Astrocyte of the cerebellum (primary cell): Measurements from ENCODE around the gene MOSMO.

ENCODE experiments used
- DNase-seq: peaks from one replicate; pipeline ENCODE4 v3.0.0-alpha.2; 2011; ENCODE audit warnings: low read depth
- H3K4me3 ChIP-seq: 2 replicates; pipeline ENCODE4 v1.5.1; 2011; ENCODE audit warnings: mild to moderate bottlenecking, low read depth, low read length, moderate library complexity
- in situ Hi-C: cut with HindIII; loops from 2 replicates; pipeline ENCODE4 v1.10.0; 2017; ENCODE audit warnings: low sequenced_read_pairs
- TF ChIP-seq, protein P1 (sequence below): IDR thresholded peaks from 2 replicates; pipeline ENCODE4 v1.5.1; 2012; ENCODE audit warnings: low read length, low read depth, moderate library complexity, mild to moderate bottlenecking; ENCODE audit errors: missing control alignments

The MOSMO gene

DNA sequence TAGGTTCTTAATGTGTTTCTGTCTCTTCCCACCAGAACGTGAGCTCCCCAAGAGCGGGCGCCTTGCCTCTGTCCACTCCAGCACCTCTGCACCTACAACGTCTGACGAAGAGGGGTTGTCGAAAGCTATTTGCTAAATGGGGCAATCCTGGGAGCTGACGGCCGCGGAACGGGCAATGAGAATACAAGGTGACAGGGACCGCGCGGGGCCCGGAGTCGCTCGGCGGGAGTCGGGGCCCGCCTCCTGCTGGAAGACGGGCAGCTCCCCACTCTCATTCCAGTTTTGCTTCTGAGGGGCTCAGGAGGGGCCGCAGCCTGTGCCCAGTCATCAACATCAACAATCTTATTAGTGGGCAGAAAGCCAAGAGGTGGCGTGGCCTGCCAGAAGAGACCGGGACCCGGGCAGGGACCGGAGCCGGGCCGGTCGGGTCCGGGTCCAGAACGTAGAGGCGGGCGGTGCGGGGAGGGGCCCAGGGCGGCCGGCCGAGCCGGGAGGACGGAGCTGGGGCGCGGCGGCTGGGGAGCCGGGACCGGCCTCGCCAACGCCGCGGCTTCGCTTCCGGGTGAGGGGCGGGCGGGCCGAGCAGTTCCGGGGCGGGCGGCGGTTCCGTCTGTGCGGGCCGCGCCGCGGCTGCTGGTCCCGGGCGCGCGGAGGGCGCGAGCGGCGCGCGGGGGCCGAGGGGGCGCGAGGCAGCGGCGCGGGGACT lies at the start of gene MOSMO:
TSS of gene MOSMO (plus strand) at position 603 of the 706 bp plus-strand sequence. CDS start 191 bp downstream, outside the sequence.
- DNase-seq = peak; percentile 18
- in situ Hi-C loops = no loop called here
- TF ChIP-seq, protein P1, sequence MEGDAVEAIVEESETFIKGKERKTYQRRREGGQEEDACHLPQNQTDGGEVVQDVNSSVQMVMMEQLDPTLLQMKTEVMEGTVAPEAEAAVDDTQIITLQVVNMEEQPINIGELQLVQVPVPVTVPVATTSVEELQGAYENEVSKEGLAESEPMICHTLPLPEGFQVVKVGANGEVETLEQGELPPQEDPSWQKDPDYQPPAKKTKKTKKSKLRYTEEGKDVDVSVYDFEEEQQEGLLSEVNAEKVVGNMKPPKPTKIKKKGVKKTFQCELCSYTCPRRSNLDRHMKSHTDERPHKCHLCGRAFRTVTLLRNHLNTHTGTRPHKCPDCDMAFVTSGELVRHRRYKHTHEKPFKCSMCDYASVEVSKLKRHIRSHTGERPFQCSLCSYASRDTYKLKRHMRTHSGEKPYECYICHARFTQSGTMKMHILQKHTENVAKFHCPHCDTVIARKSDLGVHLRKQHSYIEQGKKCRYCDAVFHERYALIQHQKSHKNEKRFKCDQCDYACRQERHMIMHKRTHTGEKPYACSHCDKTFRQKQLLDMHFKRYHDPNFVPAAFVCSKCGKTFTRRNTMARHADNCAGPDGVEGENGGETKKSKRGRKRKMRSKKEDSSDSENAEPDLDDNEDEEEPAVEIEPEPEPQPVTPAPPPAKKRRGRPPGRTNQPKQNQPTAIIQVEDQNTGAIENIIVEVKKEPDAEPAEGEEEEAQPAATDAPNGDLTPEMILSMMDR = no peak
- peak within 1 kb of the TSS; percentile 86 for H3K4me3 ChIP-seq

DNA sequence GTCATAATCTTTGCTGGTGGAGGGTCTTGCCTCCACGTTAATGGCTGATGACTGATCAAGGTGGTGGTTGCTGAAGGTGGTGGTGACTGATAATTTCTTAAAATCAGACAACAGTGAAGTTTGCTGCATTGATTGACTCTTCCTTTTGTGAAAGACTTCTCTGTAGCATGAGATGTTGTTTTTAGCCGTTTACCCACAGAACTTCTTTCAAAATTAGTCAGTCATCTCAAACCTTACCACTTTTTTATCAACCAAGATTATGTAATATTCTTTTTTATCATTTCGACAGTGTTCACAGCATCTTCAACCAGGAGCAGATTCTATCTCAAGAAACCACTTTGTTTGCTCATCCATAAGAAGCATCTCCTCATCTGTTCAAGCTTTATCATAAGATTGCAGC lies 48.9 kb upstream of the MOSMO start:
- no peak overlapping the region for H3K4me3 ChIP-seq
- TF ChIP-seq, protein P1 = no peak
- in situ Hi-C loops = no loop called here
- no peak for DNase-seq

DNA sequence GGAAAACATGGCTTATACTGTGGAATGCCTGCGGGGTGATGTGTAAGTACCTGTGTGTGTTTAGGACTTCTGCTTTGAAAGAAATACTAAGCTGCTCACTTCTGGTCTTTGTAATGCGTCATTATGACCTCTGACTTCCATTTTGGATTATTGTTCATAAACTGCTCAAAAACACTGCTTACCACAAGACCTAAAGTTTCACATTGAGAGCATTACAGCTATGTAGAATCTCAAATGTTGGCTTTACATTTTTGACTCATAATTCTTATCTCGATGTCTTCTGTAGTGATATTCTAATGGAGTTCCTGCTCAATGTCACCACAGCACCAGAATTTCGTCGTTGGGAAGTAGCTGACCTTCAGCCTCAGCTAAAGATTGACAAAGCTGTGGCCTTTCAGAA lies 45.4 kb upstream of the MOSMO start:
- DNase-seq = no peak
- no peak overlapping the region for H3K4me3 ChIP-seq
- in situ Hi-C loops = no loop called here
- TF ChIP-seq, protein P1 = no peak

DNA sequence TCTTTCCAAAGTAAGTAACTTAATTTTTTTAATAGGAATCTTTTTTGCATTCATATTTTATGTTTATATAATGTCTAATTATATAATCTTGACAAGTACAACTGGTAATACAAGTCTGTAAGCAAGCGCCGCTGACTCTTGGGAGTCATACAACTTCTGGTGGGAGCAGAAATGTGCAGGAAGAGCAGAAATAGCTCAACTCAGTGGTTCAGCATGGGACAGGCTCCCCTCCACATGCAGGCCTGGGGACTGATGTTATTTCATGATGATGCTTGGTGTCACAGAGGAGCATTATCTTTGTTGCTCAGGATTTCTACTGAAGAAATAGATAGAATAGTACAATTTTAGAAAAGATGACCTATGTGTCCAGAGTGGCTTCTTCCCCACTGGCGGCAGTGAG lies 44.0 kb upstream of the MOSMO start:
- no peak for DNase-seq
- H3K4me3 ChIP-seq = no peak overlapping the region
- in situ Hi-C loops = no loop called here
- TF ChIP-seq, protein P1 = no peak

DNA sequence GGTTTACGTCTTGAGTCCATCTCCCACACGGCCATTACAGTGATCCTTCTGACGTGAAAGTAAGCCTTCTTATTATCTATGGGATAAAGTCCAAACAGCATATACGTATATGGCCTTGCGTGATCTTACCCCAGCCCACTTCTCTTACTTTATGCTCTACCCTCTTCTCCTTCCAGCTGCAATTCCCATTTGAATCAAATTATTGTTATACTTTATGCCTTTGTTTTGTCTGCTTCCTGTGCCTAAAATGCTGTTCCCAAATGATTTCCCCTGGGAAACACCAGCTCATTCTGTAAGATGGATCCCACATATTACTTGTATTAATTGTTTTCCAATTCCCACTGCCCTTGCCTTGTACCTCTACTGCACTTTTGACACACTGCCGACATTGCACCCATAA lies 43.6 kb upstream of the MOSMO start:
- in situ Hi-C loops = no loop called here
- no peak for DNase-seq
- TF ChIP-seq, protein P1 = no peak
- no peak overlapping the region for H3K4me3 ChIP-seq

DNA sequence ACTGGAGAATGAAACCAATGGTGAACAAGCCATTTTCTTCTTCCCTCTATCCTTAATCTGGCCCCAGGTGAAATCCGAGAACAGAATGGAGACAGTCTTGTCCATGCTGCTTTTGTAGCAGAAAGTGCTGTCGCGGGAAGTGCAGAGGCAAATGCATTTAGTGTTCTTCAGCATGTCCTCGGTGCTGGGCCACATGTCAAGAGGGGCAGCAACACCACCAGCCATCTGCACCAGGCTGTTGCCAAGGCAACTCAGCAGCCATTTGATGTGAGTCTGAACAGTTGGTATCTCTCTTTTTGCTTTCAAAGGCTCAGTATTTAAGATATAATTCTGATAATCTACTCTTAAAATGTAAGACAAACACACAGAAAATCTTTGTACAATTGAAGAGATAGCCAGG lies 36.1 kb upstream of the MOSMO start:
- no peak for DNase-seq
- in situ Hi-C loops = no loop called here
- no peak overlapping the region for H3K4me3 ChIP-seq
- TF ChIP-seq, protein P1 = no peak
